Measurements from ENCODE around the gene SNAP91.

- no peak for TF ChIP-seq POLR2A (IDR thresholded peaks at IDR 0.05)
- TF ChIP-seq, protein P1, sequence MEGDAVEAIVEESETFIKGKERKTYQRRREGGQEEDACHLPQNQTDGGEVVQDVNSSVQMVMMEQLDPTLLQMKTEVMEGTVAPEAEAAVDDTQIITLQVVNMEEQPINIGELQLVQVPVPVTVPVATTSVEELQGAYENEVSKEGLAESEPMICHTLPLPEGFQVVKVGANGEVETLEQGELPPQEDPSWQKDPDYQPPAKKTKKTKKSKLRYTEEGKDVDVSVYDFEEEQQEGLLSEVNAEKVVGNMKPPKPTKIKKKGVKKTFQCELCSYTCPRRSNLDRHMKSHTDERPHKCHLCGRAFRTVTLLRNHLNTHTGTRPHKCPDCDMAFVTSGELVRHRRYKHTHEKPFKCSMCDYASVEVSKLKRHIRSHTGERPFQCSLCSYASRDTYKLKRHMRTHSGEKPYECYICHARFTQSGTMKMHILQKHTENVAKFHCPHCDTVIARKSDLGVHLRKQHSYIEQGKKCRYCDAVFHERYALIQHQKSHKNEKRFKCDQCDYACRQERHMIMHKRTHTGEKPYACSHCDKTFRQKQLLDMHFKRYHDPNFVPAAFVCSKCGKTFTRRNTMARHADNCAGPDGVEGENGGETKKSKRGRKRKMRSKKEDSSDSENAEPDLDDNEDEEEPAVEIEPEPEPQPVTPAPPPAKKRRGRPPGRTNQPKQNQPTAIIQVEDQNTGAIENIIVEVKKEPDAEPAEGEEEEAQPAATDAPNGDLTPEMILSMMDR (IDR thresholded peaks at IDR 0.05): no peak
These were observed 193.9 kb downstream of the SNAP91 start for GRCh38 chr6:83514866-83515466.

All from lower leg skin (tissue), 3 donors.